ENCODE measurements around the gene AATK. TPM values are rescaled to one million over a fixed set of nuclear protein-coding genes. Genes with fewer than 3 reads are reported as not detected.

Gene AATK
- total and polyA plus RNA-seq, 9 of the 15 experiments (the other 6 are each of a cell fraction or from before 2014, with no cell fraction given): 0.11 to 0.55 (median 0.38) TPM; not detected in 5

DNA sequence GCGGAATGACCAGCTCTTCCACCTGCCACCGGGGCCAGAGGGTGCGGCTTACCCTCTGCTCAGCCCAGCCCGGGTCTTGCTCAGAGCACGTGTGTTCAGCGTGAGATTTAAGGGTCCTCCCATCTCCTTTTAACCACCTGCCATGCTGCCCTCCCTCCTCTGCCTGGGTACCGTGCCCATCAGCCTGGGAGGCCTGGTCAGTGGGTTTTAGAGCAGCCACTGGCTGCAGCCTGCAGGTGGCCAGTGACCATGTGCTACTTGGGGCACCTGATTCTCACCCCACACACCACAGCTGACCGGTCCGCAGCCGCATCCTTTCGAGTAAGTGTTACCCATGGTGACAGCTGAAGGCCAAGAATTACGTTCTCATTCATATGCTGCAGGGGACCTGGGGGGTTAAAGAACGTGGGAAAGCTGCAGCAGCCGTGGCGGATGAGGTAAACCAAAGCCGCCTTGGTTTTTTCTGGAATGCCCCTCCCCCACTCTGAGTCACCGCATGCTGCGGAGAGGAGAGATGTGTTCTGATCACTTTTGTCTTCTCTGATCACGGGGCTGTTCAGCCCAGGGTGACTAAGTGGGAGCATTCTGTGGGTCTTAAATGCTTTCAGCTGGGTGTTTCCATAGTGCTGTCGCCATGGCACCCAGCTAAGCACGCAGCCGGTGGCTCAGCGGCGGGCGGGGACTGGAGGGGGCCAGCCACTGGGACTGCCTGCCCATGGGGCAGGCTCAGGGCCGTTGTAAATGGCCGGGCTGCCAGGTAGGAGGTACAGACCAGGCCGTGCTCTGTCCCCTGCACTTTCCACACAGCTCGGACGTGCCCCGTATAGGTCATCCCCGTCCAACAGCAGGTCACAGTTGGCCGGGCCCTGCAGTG is 71.3 kb downstream of the AATK start (continued):
- TF ChIP-seq FOXK2 (conservative IDR thresholded peaks at IDR 0.05 in 1 of 2, IDR thresholded peaks at IDR 0.05 in 1 of 2; ENCODE audit: low read depth in 2 of 2): peak; percentile 45; a peak in 2 of 4 replicates
- TF ChIP-seq HMG20A (CRISPR knock-in tag; conservative IDR thresholded peaks at IDR 0.05): 0 out of 2 replicates have a peak, but pooled peaks have one; percentile 25
- peak; percentile 73; the same call in 1 of the 2 replicates for TF ChIP-seq ZNF24 (IDR thresholded peaks at IDR 0.05)
- TF ChIP-seq TCF7L2 (IDR thresholded peaks at IDR 0.05; ENCODE audit: low read depth, low read length): no peak
- TF ChIP-seq KLF10 (CRISPR knock-in tag; IDR thresholded peaks at IDR 0.05): no peak
- peak; percentile 86 for TF ChIP-seq EP400 (IDR thresholded peaks at IDR 0.05)
- TF ChIP-seq TEAD2 (tag; IDR thresholded peaks at IDR 0.05): peak; percentile 54; the same call in 1 of the 2 replicates
- TF ChIP-seq ZNF766 (CRISPR knock-in tag; conservative IDR thresholded peaks at IDR 0.05): peak; percentile 44; the same call in 1 of the 2 replicates
- TF ChIP-seq, protein P1, sequence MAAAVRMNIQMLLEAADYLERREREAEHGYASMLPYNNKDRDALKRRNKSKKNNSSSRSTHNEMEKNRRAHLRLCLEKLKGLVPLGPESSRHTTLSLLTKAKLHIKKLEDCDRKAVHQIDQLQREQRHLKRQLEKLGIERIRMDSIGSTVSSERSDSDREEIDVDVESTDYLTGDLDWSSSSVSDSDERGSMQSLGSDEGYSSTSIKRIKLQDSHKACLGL (CRISPR knock-in tag; IDR thresholded peaks at IDR 0.05; ENCODE audit: borderline replicate concordance, poor library complexity, severe bottlenecking): no peak
- TF ChIP-seq, protein P2, sequence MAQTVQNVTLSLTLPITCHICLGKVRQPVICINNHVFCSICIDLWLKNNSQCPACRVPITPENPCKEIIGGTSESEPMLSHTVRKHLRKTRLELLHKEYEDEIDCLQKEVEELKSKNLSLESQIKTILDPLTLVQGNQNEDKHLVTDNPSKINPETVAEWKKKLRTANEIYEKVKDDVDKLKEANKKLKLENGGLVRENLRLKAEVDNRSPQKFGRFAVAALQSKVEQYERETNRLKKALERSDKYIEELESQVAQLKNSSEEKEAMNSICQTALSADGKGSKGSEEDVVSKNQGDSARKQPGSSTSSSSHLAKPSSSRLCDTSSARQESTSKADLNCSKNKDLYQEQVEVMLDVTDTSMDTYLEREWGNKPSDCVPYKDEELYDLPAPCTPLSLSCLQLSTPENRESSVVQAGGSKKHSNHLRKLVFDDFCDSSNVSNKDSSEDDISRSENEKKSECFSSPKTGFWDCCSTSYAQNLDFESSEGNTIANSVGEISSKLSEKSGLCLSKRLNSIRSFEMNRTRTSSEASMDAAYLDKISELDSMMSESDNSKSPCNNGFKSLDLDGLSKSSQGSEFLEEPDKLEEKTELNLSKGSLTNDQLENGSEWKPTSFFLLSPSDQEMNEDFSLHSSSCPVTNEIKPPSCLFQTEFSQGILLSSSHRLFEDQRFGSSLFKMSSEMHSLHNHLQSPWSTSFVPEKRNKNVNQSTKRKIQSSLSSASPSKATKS (CRISPR knock-in tag; IDR thresholded peaks at IDR 0.05): no peak
- TF ChIP-seq RBM22 (IDR thresholded peaks at IDR 0.05; ENCODE audit: low read depth, low read length, poor library complexity, severe bottlenecking): peak; percentile 94
- TF ChIP-seq, protein P3, sequence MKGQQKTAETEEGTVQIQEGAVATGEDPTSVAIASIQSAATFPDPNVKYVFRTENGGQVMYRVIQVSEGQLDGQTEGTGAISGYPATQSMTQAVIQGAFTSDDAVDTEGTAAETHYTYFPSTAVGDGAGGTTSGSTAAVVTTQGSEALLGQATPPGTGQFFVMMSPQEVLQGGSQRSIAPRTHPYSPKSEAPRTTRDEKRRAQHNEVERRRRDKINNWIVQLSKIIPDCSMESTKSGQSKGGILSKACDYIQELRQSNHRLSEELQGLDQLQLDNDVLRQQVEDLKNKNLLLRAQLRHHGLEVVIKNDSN (CRISPR knock-in tag; IDR thresholded peaks at IDR 0.05): peak; percentile 71
- TF ChIP-seq L3MBTL2 (IDR thresholded peaks at IDR 0.05): peak; percentile 84
- peak; percentile 62; the same call in 1 of the 2 replicates for TF ChIP-seq KLF16 (IDR thresholded peaks at IDR 0.05)
- TF ChIP-seq JUNB (CRISPR knock-in tag; conservative IDR thresholded peaks at IDR 0.05): peak; percentile 76
